K562 (cell line): ENCODE data around the gene SMAD3. TPM values are rescaled to one million over a fixed set of nuclear protein-coding genes. Genes with fewer than 3 reads are reported as not detected.

Experiments used
- ATAC-seq: fragments of 200-7000 bp; cut with Tn5 transposase; 3 replicates; pipeline ENCODE4 v1.9.1; 2020; ENCODE audit warnings: moderate library complexity
- BruUV-seq: library from RNA; stranded (reverse); fragments of 400-500 nt; replicated peaks from 2 replicates; lab custom pipeline; 2021; lab: Mats Ljungman, UMichigan
- CTCF ChIA-PET: fragments of 300-600 bp; formaldehyde crosslinking; extraction: SDS; loops from one replicate; lab custom pipeline; 2021; ENCODE audit warnings: low intra/inter-chr PET ratio; lab: Yijun Ruan, JAX
- POLR2A ChIA-PET: fragments of 300-600, 350-650 bp; sonication (Branson Sonifier 250); formaldehyde crosslinking; extraction: SDS; loops from one replicate; lab custom pipeline; 2021; ENCODE audit warnings: antibody characterized with exemption, inconsistent platforms; lab: Yijun Ruan, JAX
- DNase-seq, 4 experiments: peaks; one replicate each; pipeline versions ENCODE4 v3.0.0 to v3.0.0-alpha.2; 2011 to 2018; ENCODE audit warnings: low spot score in 3 of 4, mixed read lengths in 3 of 4; ENCODE audit errors: extremely low read depth in 1 of 4
- FAIRE-seq: peaks from 2 replicates; lab custom pipeline; 2011; peaks lifted over from hg19 to GRCh38; lab: Jason Lieb, UNC
- H2AFZ ChIP-seq: 2 replicates; pipeline ENCODE4 v1.6.0; 2011; ENCODE audit warnings: low read depth, low read length, control low read depth, inconsistent platforms
- H3K27ac ChIP-seq: fragments of 200-600 bp; 3 replicates; pipeline ENCODE4 v1.8.0; 2011; ENCODE audit warnings: low read depth, mild to moderate bottlenecking, control low read depth, inconsistent platforms, low read length, moderate library complexity, mixed read lengths; ENCODE audit errors: extremely low read depth
- H3K27me3 ChIP-seq, 2 experiments: fragments of 300-600 bp in 1 of 2; 2 replicates in 1 of 2; 3 replicates in 1 of 2; pipeline versions ENCODE4 v1.6.0 to v1.8.0; 2011; ENCODE audit warnings: inconsistent platforms in 2 of 2, low read length in 2 of 2, mild to moderate bottlenecking in 1 of 2, mixed read lengths in 1 of 2, moderate library complexity in 1 of 2; ENCODE audit not compliant: control insufficient read depth in 2 of 2, insufficient read depth in 2 of 2
- H3K36me3 ChIP-seq: fragments of 300-600 bp; 3 replicates; pipeline ENCODE4 v1.8.0; 2011; ENCODE audit warnings: mild to moderate bottlenecking, low read length, inconsistent platforms; ENCODE audit not compliant: control insufficient read depth, insufficient read depth
- H3K4me1 ChIP-seq, 2 experiments: fragments of 200-600 bp in 1 of 2; replicated peaks in 1 of 2; 2 replicates in 1 of 2; 3 replicates in 1 of 2; pipeline versions ENCODE4 v1.5.1 to v1.8.0; 2011; ENCODE audit warnings: inconsistent platforms in 2 of 2, low read length in 2 of 2, mild to moderate bottlenecking in 1 of 2, mixed read lengths in 1 of 2, moderate library complexity in 1 of 2; ENCODE audit not compliant: control insufficient read depth in 2 of 2, insufficient read depth in 2 of 2
- H3K4me2 ChIP-seq: 2 replicates; pipeline ENCODE4 v1.6.1; 2011; ENCODE audit warnings: low read length, control low read depth, inconsistent platforms, mixed read lengths; ENCODE audit not compliant: insufficient read depth
- H3K4me3 ChIP-seq: fragments of 200-600 bp; sonication (generic), shearing (Covaris generic); 2 replicates; pipeline ENCODE4 v1.5.1; 2016; ENCODE audit warnings: control low read depth, inconsistent platforms
- H3K79me2 ChIP-seq: fragments of 200-600 bp; 3 replicates; pipeline ENCODE4 v1.8.0; 2011; ENCODE audit warnings: low read length, inconsistent platforms; ENCODE audit not compliant: control insufficient read depth, insufficient read depth
- H3K9ac ChIP-seq, 2 experiments: 2 replicates each; pipeline versions ENCODE4 v1.6.0 to v1.6.1; 2011; ENCODE audit warnings: low read depth in 2 of 2, low read length in 2 of 2, control low read depth in 1 of 2, inconsistent platforms in 1 of 2, mild to moderate bottlenecking in 1 of 2, mixed read lengths in 1 of 2; ENCODE audit not compliant: insufficient read depth in 1 of 2
- H3K9me1 ChIP-seq: one replicate; pipeline ENCODE4 v1.6.0; 2011; ENCODE audit warnings: inconsistent platforms, mild to moderate bottlenecking, low read length, moderate library complexity; ENCODE audit not compliant: control insufficient read depth, insufficient read depth
- H3K9me3 ChIP-seq: replicated peaks from 2 replicates; pipeline ENCODE4 v1.5.1; 2011; ENCODE audit warnings: low read depth, low read length, inconsistent platforms; ENCODE audit not compliant: control insufficient read depth, insufficient read depth
- H4K20me1 ChIP-seq: replicated peaks from 2 replicates; pipeline ENCODE4 v1.6.1; 2011; ENCODE audit warnings: low read length, inconsistent platforms, mixed read lengths; ENCODE audit not compliant: control insufficient read depth, insufficient read depth
- EGR1 ChIP-seq: fragments of 450-650 bp; conservative IDR thresholded peaks from 2 replicates; pipeline ENCODE4 v1.6.1; 2017; ENCODE audit warnings: mild to moderate bottlenecking
- ELF2 ChIP-seq: fragments of 250-450 bp; sonication (Bioruptor Pico); IDR thresholded peaks from 2 replicates; pipeline ENCODE4 v1.5.0; 2021; ENCODE audit warnings: mild to moderate bottlenecking
- HLTF ChIP-seq: fragments of 450-650 bp; IDR thresholded peaks from 2 replicates; pipeline ENCODE4 v1.6.1; 2016
- MTA1 ChIP-seq: fragments of 450-650 bp; IDR thresholded peaks from 2 replicates; pipeline ENCODE4 v1.6.1; 2017; ENCODE audit warnings: borderline replicate concordance
- SMARCE1 ChIP-seq: fragments of 450-650 bp; IDR thresholded peaks from 2 replicates; pipeline ENCODE4 v1.7.1; 2016; ENCODE audit warnings: mild to moderate bottlenecking
- TAF9B ChIP-seq: fragments of 450-650 bp; IDR thresholded peaks from 2 replicates; pipeline ENCODE4 v1.6.1; 2018; ENCODE audit warnings: mild to moderate bottlenecking; ENCODE audit not compliant: partially characterized antibody
- ZFP91 ChIP-seq: sonication (generic); formaldehyde crosslinking; IDR thresholded peaks from 2 replicates; pipeline ENCODE4 v1.8.0; 2022; ENCODE audit warnings: mild to moderate bottlenecking, missing genetic modification reagents
- in situ Hi-C: fragments of 300-500 bp; cut with MboI; formaldehyde crosslinking; loops from 4 replicates; pipeline ENCODE4 v1.15.0; 2018; ENCODE audit warnings: inconsistent platforms, mixed read lengths
- intact Hi-C: fragments of 100-400 bp; cut with micrococcal nuclease; formaldehyde crosslinking; loops from 2 replicates; pipeline ENCODE4 v1.14.2; 2022
- polyA plus RNA-seq, 8 experiments: library from polyadenylated mRNA; depleted of rRNA in 4 of 8; stranded (reverse) in 5 of 8; unstranded in 3 of 8; fragments of >200 nt; fragmentation: Nextera tagmentation in 2 of 8; fragmentation: Illumina TruSeq in 1 of 8; extraction: Ambion mirVana in 2 of 8; extraction: Trizol in 1 of 8; gene quantifications; 2 replicates each; pipeline versions ENCODE4 v1.2.1 to v1.2.3, GENCODE V29; 2011 to 2014; ENCODE audit warnings: inconsistent platforms in 1 of 8, missing spikeins in 1 of 8
- total RNA-seq, 7 experiments: library from RNA; depleted of rRNA in 6 of 7; stranded (reverse); fragments of >200 nt in 6 of 7; fragmentation: Illumina TruSeq in 2 of 7; extraction: Trizol in 2 of 7; gene quantifications; 2 replicates each; pipeline versions ENCODE4 v1.2.1 to v1.2.3, GENCODE V29; 2011 to 2021; ENCODE audit warnings: low replicate concordance in 1 of 7

The SMAD3 gene
- total and polyA plus RNA-seq, 9 of the 15 experiments (the other 6 are each of a cell fraction or from before 2014, with no cell fraction given), result 4.3 to 39.2 (median 11.1) TPM

GRCh38 chr15:67215102-67215501 is 149.7 kb downstream of the SMAD3 start (continued):
- no peak for TF ChIP-seq ZFP91 (CRISPR knock-in tag)
- TF ChIP-seq, all 486 proteins: peak for 0

- FAIRE-seq (no peak), ATAC-seq (no peak), DNase-seq (no peak)
- Histone ChIP-seq H3K4me3 (no peak overlapping the region), H3K9me1 (no peaks in the 10 kb centered on the region), H3K79me2 (no peaks in the 10 kb centered on the region), H3K27me3 (no peaks in the 10 kb centered on the region), H2AFZ (no peak overlapping the region), H3K4me1 (no peaks in the 10 kb centered on the region), H3K27ac (no peak overlapping the region), H3K36me3 (peaks cover 28% of the 10 kb centered on the region), H3K4me2 (no peak overlapping the region), H3K9me3 (no peaks in the 10 kb centered on the region), H4K20me1 (no peaks in the 10 kb centered on the region), H3K9ac (no peak overlapping the region)
- no TSS peak for BruUV-seq
- ChIA-PET POLR2A (no interaction called here), CTCF (no interaction called here)
- intact Hi-C loops (no loop called here), in situ Hi-C loops (no loop called here)
- TF ChIP-seq TAF9B (no peak), SMARCE1 (peak; percentile 77; the same call in 1 of the 2 replicates), MTA1 (peak; percentile 42; the same call in 1 of the 2 replicates), EGR1 (peak; percentile 61; the same call in 1 of the 2 replicates), HLTF (no peak), ELF2 (no peak)
Observed at GRCh38 chr15:67216859-67217258, 151.5 kb downstream of the SMAD3 start.
